Brain microvascular endothelial cell (primary cell): ENCODE measurements around the gene FAM222B.
"Not testable (repeated sequence)": the region's sequence is repeated elsewhere in the genome, so short reads cannot be mapped to it uniquely, and the experiment has no call there.

Experiments used
- DNase-seq: peaks from one replicate; pipeline ENCODE4 v3.0.0-alpha.2; 2020
- H3K27ac ChIP-seq: fragments of 250-450 bp; sonication (Bioruptor Pico); 2 replicates; pipeline ENCODE4 v1.5.1; 2020; ENCODE audit warnings: mild to moderate bottlenecking, moderate library complexity
- H3K27me3 ChIP-seq: fragments of 250-450 bp; sonication (Bioruptor Pico); replicated peaks from 2 replicates; pipeline ENCODE4 v1.5.1; 2020; ENCODE audit warnings: mild to moderate bottlenecking
- H3K36me3 ChIP-seq: fragments of 250-450 bp; sonication (Bioruptor Pico); replicated peaks from 2 replicates; pipeline ENCODE4 v1.5.1; 2020; ENCODE audit warnings: mild to moderate bottlenecking
- H3K4me3 ChIP-seq: 2 replicates; pipeline ENCODE4 v1.5.1; 2011; ENCODE audit warnings: low read depth, mild to moderate bottlenecking, control low read depth, low read length, moderate library complexity
- CTCF ChIP-seq: IDR thresholded peaks from 2 replicates; pipeline ENCODE4 v1.5.1; 2011; ENCODE audit warnings: low read depth, mild to moderate bottlenecking, moderate library complexity, low read length, control low read depth, inconsistent platforms; ENCODE audit errors: missing control alignments
- in situ Hi-C: cut with HindIII; loops from 2 replicates; pipeline ENCODE4 v1.10.0; 2017; ENCODE audit warnings: low sequenced_read_pairs, low pct_ligation_motif_present

FAM222B gene

GRCh38 chr17:28788100-28788499 lies 54.5 kb downstream of the FAM222B start:
- Histone ChIP-seq H3K4me3 (no peak overlapping the region), H3K27ac (no peak overlapping the region), H3K27me3 (no peaks in the 10 kb centered on the region), H3K36me3 (no peaks in the 10 kb centered on the region)
- no peak for DNase-seq
- TF ChIP-seq CTCF = no peak
- in situ Hi-C loops = no loop called here

GRCh38 chr17:28783161-28783560 lies 59.4 kb downstream of the FAM222B start:
- DNase-seq = no peak
- TF ChIP-seq CTCF = no peak
- Histone ChIP-seq H3K27ac (no peak overlapping the region), H3K36me3 (no peaks in the 10 kb centered on the region), H3K4me3 (no peak overlapping the region), H3K27me3 (no peaks in the 10 kb centered on the region)
- in situ Hi-C loops = no loop called here

- in situ Hi-C loops, DNase-seq, H3K27ac ChIP-seq, H3K36me3 ChIP-seq, H3K27me3 ChIP-seq, H3K4me3 ChIP-seq: not testable (repeated sequence)
These were observed 63.0 kb downstream of the FAM222B start for GRCh38 chr17:28779601-28780000.

GRCh38 chr17:28777178-28777577 lies 65.4 kb downstream of the FAM222B start:
- in situ Hi-C loops = no loop called here
- H3K36me3 ChIP-seq = peaks cover 3% of the 10 kb centered on the region
- no peak overlapping the region for H3K27ac ChIP-seq
- DNase-seq = no peak
- H3K27me3 ChIP-seq = no peaks in the 10 kb centered on the region
- H3K4me3 ChIP-seq = no peak overlapping the region
- TF ChIP-seq CTCF = no peak

GRCh38 chr17:28774206-28774605 lies 68.4 kb downstream of the FAM222B start:
- Histone ChIP-seq H3K27ac (no peak overlapping the region), H3K36me3 (peaks cover 3% of the 10 kb centered on the region), H3K4me3 (no peak overlapping the region), H3K27me3 (no peaks in the 10 kb centered on the region)
- in situ Hi-C loops = no loop called here
- no peak for TF ChIP-seq CTCF
- DNase-seq = no peak

- H3K27ac ChIP-seq = no peak overlapping the region
- H3K36me3 ChIP-seq = peaks cover 3% of the 10 kb centered on the region
- in situ Hi-C loops = no loop called here
- DNase-seq = no peak
- no peaks in the 10 kb centered on the region for H3K27me3 ChIP-seq
- TF ChIP-seq CTCF = no peak
- H3K4me3 ChIP-seq = no peak overlapping the region
These were observed 68.9 kb downstream of the FAM222B start for GRCh38 chr17:28773736-28774135.

- in situ Hi-C loops = no loop called here
- no peak overlapping the region for H3K27ac ChIP-seq
These were observed 77.6 kb downstream of the FAM222B start for GRCh38 chr17:28765038-28765437.

More at GRCh38 chr17:28765038-28765437, 77.6 kb downstream of the FAM222B start:
- no peak overlapping the region for H3K4me3 ChIP-seq
- H3K27me3 ChIP-seq = no peaks in the 10 kb centered on the region
- H3K36me3 ChIP-seq = peaks cover 30% of the 10 kb centered on the region
- TF ChIP-seq CTCF = no peak
- no peak for DNase-seq
